Fibroblast of peridontal ligament (primary cell): ENCODE data around the gene JAK1.

Source experiments
- DNase-seq: peaks from one replicate; pipeline ENCODE4 v3.0.0-alpha.2; 2010; ENCODE audit errors: extremely low read depth

Gene JAK1

DNA sequence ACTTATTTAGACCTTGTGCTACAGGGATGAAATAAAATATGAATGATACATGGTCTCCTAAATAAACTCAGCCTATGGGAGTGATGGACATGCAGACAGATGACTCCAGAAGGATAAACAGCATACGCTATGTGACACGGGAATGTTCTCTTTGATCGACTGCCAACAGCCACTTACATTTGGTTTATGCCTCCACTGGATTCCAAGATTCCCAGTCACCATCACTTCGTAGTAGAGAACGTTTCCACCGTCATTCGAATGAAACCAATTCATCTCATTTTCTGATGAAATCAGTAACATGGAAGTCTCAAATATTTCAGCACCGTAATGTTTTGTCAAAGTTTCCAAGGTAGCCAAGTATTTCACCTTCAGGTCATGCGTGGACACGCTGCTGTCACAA lies 99.7 kb downstream of the JAK1 start:
- DNase-seq = no peak

DNA sequence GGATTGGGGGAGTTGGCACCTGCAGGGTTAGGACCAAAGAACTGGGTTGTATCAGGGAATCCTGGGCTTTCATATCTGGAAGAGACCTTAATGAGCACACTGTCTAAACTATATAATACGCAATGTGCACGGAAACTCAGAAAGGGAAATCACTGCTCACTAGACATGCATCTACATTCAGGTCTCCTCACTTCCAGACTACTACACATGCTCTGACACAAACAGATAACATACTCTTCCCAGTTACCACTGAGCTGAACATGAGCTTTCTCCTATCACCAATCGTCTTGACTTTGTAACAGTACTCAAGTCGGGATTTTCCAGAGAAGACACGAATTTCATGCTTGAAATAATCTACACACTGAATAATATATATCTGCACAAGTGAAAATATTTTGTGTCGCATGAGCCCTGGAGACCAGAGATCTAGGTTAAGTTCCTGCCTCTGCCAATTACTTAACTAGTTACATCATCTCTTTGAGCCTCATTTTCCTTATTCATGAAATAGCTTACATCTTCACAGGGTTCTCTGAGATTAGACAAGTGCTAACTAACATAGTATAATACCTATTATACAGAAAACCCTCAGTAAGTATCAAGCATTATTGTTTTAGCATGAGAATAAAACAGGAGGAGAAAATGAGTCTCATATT lies 101.1 kb downstream of the JAK1 start:
- no peak for DNase-seq

GRCh38 chr1:64864018-64864940 lies 102.1 kb downstream of the JAK1 start:
- DNase-seq = no peak

DNA sequence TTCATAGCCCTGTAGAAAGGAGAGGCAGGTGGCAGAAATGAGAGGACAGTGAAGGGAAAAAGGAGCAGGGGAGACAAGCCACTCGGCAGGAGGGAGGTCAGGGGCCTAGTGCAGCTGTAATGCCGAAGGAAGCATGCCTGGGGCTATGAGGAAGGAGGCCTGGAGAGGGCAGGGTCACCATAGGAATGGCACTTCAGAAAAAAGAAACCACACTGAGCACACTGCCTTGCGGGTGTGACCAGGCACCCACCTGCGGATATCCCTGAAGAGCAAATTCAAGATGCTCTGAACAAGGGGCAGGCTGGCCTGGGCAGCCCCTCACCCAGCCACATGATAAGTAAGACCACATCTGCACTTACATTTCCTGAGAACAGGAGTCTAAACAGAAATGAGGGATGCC lies 104.7 kb downstream of the JAK1 start:
- peak; percentile 28 for DNase-seq

- no peak for DNase-seq
Observed at GRCh38 chr1:64857347-64857746, 109.0 kb downstream of the JAK1 start.

GRCh38 chr1:64856553-64856952 lies 109.8 kb downstream of the JAK1 start:
- no peak for DNase-seq

GRCh38 chr1:64855557-64855956 lies 110.8 kb downstream of the JAK1 start:
- no peak for DNase-seq

DNA sequence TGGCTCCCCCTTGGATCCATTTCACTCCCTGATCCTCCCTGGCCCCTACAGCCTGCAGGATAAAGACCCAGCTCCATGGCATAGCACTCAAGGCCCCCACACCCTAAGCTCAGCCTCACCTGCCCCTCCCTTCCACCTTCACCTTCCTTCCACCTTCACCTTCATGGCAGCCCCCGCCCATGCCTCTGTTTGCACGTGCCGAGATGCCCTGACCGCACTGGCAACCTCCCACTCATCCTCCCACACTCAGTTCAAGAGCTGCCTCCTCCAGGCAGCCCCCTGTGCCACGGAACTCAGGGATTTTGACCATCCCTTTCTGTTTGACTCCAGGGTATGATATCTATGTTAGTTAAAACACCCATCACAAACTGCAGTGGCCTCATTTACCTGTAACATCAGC lies 111.7 kb downstream of the JAK1 start:
- DNase-seq = no peak

- no peak for DNase-seq
Observed at GRCh38 chr1:64851664-64852063, 114.7 kb downstream of the JAK1 start.

GRCh38 chr1:64850846-64851245 lies 115.5 kb downstream of the JAK1 start:
- DNase-seq = no peak

DNA sequence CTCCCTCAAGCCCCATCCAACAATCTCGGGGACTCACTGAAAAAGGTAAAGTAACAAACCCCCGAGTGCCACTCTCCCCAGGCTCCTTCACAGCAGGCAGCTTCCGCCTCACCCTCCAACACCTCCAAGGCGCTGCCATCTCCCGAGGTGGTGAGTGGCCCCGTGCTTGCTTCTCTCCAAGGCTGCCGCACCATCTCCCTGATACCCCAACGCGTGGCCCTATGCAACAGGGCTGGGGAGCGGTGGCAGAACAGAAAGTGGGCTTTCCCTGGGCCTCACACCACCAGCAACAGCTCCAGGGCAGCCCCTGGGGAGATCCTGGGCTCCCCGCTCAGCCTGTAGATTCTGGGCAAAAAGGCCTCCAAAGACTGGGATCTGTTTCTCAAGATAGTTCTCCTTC lies 116.4 kb downstream of the JAK1 start:
- no peak for DNase-seq

- no peak for DNase-seq
Observed at GRCh38 chr1:64848803-64849202, 117.5 kb downstream of the JAK1 start.

- no peak for DNase-seq
Observed at GRCh38 chr1:64848136-64848535, 118.2 kb downstream of the JAK1 start.

GRCh38 chr1:64847666-64848065 lies 118.7 kb downstream of the JAK1 start:
- DNase-seq = no peak

- DNase-seq = no peak
Observed at GRCh38 chr1:64846573-64847430, 119.5 kb downstream of the JAK1 start.

GRCh38 chr1:64845831-64846425 lies 120.4 kb downstream of the JAK1 start:
- no peak for DNase-seq

- DNase-seq = no peak
Observed at GRCh38 chr1:64844609-64845008, 121.7 kb downstream of the JAK1 start.

- no peak for DNase-seq
Observed at GRCh38 chr1:64844175-64844574, 122.2 kb downstream of the JAK1 start.

GRCh38 chr1:64843675-64844074 lies 122.7 kb downstream of the JAK1 start:
- no peak for DNase-seq

DNA sequence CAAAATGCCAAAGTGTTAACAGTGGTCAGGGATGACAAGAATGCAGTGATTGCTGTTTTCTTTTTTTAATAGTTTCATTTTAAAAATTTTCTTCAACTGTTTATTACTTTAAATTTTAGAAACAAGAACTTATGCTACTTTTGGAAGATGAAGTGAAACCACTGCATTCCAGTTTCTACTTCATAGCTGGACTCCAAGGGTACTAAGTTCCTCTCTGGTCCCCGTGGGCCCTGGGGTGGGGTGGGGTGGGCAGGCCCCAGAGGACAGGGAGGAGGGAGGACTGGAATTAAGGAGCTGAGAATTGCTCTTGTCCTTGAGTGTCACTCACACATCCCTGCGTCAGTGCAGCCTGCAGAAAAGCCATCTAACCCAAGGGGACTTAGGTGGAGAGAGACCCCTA lies 124.1 kb downstream of the JAK1 start:
- peak; percentile 19 for DNase-seq

GRCh38 chr1:64841330-64842065 lies 124.9 kb downstream of the JAK1 start:
- peak; percentile 50 for DNase-seq
